ENCODE results near the gene GNL3. TPM values are rescaled to one million over a fixed set of nuclear protein-coding genes. Genes with fewer than 3 reads are reported as not detected.

The GNL3 gene
- total RNA-seq, 2 experiments from 2014 or later: 104 to 106 TPM

GRCh38 chr3:52743152-52743551 is 57.3 kb downstream of the GNL3 start:
- Mint-ChIP-seq H3K36me3 (ENCODE audit: low read depth) (peaks cover 75% of the 10 kb centered on the region), H3K9me3 (no peaks in the 10 kb centered on the region), H3K27me3 (no peaks in the 10 kb centered on the region), H3K4me3 (no peak overlapping the region), H3K4me1 (ENCODE audit: low read depth) (no peaks in the 10 kb centered on the region), H3K27ac (no peak overlapping the region)
- DNase-seq (no peak), ATAC-seq (ENCODE audit: poor library complexity) (no peak)
- TF ChIP-seq, protein P1, sequence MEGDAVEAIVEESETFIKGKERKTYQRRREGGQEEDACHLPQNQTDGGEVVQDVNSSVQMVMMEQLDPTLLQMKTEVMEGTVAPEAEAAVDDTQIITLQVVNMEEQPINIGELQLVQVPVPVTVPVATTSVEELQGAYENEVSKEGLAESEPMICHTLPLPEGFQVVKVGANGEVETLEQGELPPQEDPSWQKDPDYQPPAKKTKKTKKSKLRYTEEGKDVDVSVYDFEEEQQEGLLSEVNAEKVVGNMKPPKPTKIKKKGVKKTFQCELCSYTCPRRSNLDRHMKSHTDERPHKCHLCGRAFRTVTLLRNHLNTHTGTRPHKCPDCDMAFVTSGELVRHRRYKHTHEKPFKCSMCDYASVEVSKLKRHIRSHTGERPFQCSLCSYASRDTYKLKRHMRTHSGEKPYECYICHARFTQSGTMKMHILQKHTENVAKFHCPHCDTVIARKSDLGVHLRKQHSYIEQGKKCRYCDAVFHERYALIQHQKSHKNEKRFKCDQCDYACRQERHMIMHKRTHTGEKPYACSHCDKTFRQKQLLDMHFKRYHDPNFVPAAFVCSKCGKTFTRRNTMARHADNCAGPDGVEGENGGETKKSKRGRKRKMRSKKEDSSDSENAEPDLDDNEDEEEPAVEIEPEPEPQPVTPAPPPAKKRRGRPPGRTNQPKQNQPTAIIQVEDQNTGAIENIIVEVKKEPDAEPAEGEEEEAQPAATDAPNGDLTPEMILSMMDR (IDR thresholded peaks at IDR 0.05): no peak
- Histone ChIP-seq H3K27me3 (ENCODE audit: control insufficient read depth in 1 of 2, insufficient read depth in 2 of 2, low read length in 2 of 2) (no peaks in the 10 kb centered on the region), H3K4me3 (ENCODE audit: low read length) (no peak overlapping the region), H3K4me1 (ENCODE audit: insufficient read depth, low read length) (no peaks in the 10 kb centered on the region), H3K36me3 (ENCODE audit: insufficient read depth, low read length) (peaks cover 63% of the 10 kb centered on the region), H3K27ac (ENCODE audit: low read depth in 1 of 2, low read length in 2 of 2) (no peak overlapping the region), H3K9me3 (ENCODE audit: control insufficient read depth in 1 of 2, insufficient read depth in 1 of 2, low read length in 2 of 2) (no peaks in the 10 kb centered on the region)
- intact Hi-C loops (cut with DNase I, micrococcal nuclease): loop anchor here (5.0 kb wide), 2 partner anchors 244 to 454 kb away; no protein-coding TSS in a partner anchor
- ChIA-PET CTCF (no interaction called here), POLR2A (no interaction called here)

DNA sequence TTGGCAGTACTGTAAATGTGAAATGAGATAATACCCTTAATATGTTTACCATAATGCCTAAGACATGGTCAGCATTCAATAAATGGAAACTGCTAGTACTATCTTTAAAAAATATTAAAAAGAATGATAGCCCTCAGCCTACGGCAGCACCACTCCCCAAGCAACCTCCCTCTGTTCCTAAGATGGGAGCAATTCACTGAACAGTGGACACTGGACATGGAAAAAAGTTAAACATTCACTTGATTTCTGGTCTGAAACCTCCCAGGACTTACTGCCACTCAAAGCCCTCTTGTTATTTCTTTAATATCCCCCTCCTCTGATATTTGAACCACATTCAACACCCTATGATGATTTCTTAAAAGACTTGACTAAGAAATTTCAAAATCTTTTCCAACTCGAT is 57.9 kb downstream of the GNL3 start:
- Histone ChIP-seq H3K4me1 (ENCODE audit: insufficient read depth, low read length) (no peaks in the 10 kb centered on the region), H3K36me3 (ENCODE audit: insufficient read depth, low read length) (peaks cover 65% of the 10 kb centered on the region), H3K4me3 (ENCODE audit: low read length) (no peak overlapping the region), H3K9me3 (ENCODE audit: control insufficient read depth in 1 of 2, insufficient read depth in 1 of 2, low read length in 2 of 2) (no peaks in the 10 kb centered on the region), H3K27ac (ENCODE audit: low read depth in 1 of 2, low read length in 2 of 2) (no peak overlapping the region), H3K27me3 (ENCODE audit: control insufficient read depth in 1 of 2, insufficient read depth in 2 of 2, low read length in 2 of 2) (no peaks in the 10 kb centered on the region)
- ChIA-PET POLR2A (no interaction called here), CTCF (no interaction called here)
- Mint-ChIP-seq H3K4me3 (no peak overlapping the region), H3K4me1 (ENCODE audit: low read depth) (no peaks in the 10 kb centered on the region), H3K27ac (no peak overlapping the region), H3K9me3 (no peaks in the 10 kb centered on the region), H3K36me3 (ENCODE audit: low read depth) (peaks cover 81% of the 10 kb centered on the region), H3K27me3 (no peaks in the 10 kb centered on the region)
- ATAC-seq (ENCODE audit: poor library complexity) (no peak), DNase-seq (no peak)
- TF ChIP-seq, protein P1 (IDR thresholded peaks at IDR 0.05): no peak
- intact Hi-C loops (cut with DNase I, micrococcal nuclease): loop anchor here (5.0 kb wide), 2 partner anchors 244 to 454 kb away; no protein-coding TSS in a partner anchor

Other genes with a start within 250 kb of the GNL3 start
- gene SEMA3G, start 240.9 kb upstream of the GNL3 start, total RNA-seq: under 1 TPM; 0.34 to 0.69 TPM
- 1 to 10 TPM; 5.3 to 6.6 TPM for gene TNNC1, start 232.0 kb upstream of the GNL3 start, total RNA-seq
- 100 to 1,000 TPM; 160 to 163 TPM for gene NISCH, start 230.4 kb upstream of the GNL3 start, total RNA-seq
- 1 to 10 TPM; 1.5 to 2.5 TPM for gene STAB1, start 190.7 kb upstream of the GNL3 start, total RNA-seq
- 1 to 10 TPM; 2.5 to 4.2 TPM for gene NT5DC2, start 152.2 kb upstream of the GNL3 start, total RNA-seq
- 1 to 10 TPM; 2.8 to 8.3 TPM for gene UQCC5, start 149.4 kb upstream of the GNL3 start, total RNA-seq
- gene PBRM1, start 119 bp upstream of the GNL3 start, total RNA-seq: 10 to 100 TPM; 47.6 to 48.1 TPM
- 10 to 100 TPM in 1 of 2 experiments, 1 to 10 TPM in 1; 8.4 to 10.8 TPM for gene GLT8D1, start 19.8 kb downstream of the GNL3 start, total RNA-seq
- gene SPCS1, start 20.1 kb downstream of the GNL3 start, total RNA-seq: 10 to 100 TPM; 60.0 to 64.5 TPM
- 1 to 10 TPM; 6.1 to 6.9 TPM for gene NEK4, start 84.9 kb downstream of the GNL3 start, total RNA-seq
- not detected for gene ITIH1, start 91.6 kb downstream of the GNL3 start, total RNA-seq
- not detected for gene ITIH3, start 108.8 kb downstream of the GNL3 start, total RNA-seq
- gene ITIH4, start 144.6 kb downstream of the GNL3 start, total RNA-seq: 10 to 100 TPM; 35.8 to 40.4 TPM
- 10 to 100 TPM; 10.7 to 11.3 TPM for gene MUSTN1, start 149.0 kb downstream of the GNL3 start, total RNA-seq
- 10 to 100 TPM; 39.8 to 42.6 TPM for gene STIMATE, start 211.5 kb downstream of the GNL3 start, total RNA-seq